HepG2 (cell line): Measurements from ENCODE around the gene MAN1B1. TPM values are rescaled to one million over a fixed set of nuclear protein-coding genes. Genes with fewer than 3 reads are reported as not detected.

Experiments
- ATAC-seq: fragments of 200-7000 bp; cut with Tn5 transposase; 3 replicates; pipeline ENCODE4 v1.9.1; 2020; ENCODE audit warnings: mild to moderate bottlenecking, moderate library complexity
- BruUV-seq: library from RNA; stranded (reverse); fragments of 400-500 nt; replicated peaks from 2 replicates; lab custom pipeline; 2021; lab: Mats Ljungman, UMichigan
- CTCF ChIA-PET: fragments of 300-600 bp; formaldehyde crosslinking; extraction: SDS; loops from one replicate; lab custom pipeline; 2021; ENCODE audit warnings: low total read pairs, inconsistent platforms, low intra/inter-chr PET ratio; lab: Yijun Ruan, JAX
- POLR2A ChIA-PET: fragments of 350-600 bp; sonication (Branson Sonifier 250); formaldehyde crosslinking; loops from one replicate; lab custom pipeline; 2020; ENCODE audit warnings: antibody characterized with exemption, inconsistent platforms; lab: Yijun Ruan, JAX
- DNase-seq: peaks from one replicate; pipeline ENCODE4 v3.0.0-alpha.2; 2015; ENCODE audit warnings: low spot score
- FAIRE-seq: peaks from 3 replicates; lab custom pipeline; 2011; peaks lifted over from hg19 to GRCh38; lab: Jason Lieb, UNC
- H2AFZ ChIP-seq: one replicate; pipeline ENCODE4 v1.6.1; 2011; ENCODE audit warnings: low read length, inconsistent platforms
- H3K27ac ChIP-seq: fragments of 300-600 bp; 3 replicates; pipeline ENCODE4 v1.8.0; 2011; ENCODE audit warnings: mixed run types, mild to moderate bottlenecking, mixed read lengths, low read length, inconsistent platforms; ENCODE audit not compliant: insufficient read depth; ENCODE audit errors: extremely low read length
- H3K27me3 ChIP-seq, 2 experiments: fragments of 200-600 bp in 1 of 2; 2 replicates in 1 of 2; 3 replicates in 1 of 2; pipeline versions ENCODE4 v1.6.0 to v1.8.0; 2011; ENCODE audit warnings: low read length in 2 of 2, mild to moderate bottlenecking in 2 of 2, moderate library complexity in 2 of 2, inconsistent platforms in 1 of 2; ENCODE audit not compliant: insufficient read depth in 2 of 2, control insufficient read depth in 1 of 2
- H3K36me3 ChIP-seq, 2 experiments: fragments of 200-600 bp in 1 of 2; replicated peaks in 1 of 2; 2 replicates in 1 of 2; 3 replicates in 1 of 2; pipeline versions ENCODE4 v1.5.1 to v1.8.0; 2011; ENCODE audit warnings: low read length in 2 of 2, inconsistent platforms in 1 of 2; ENCODE audit not compliant: insufficient read depth in 2 of 2, control insufficient read depth in 1 of 2
- H3K4me1 ChIP-seq: 2 replicates; pipeline ENCODE4 v1.5.1; 2012; ENCODE audit warnings: low read length, inconsistent platforms; ENCODE audit not compliant: insufficient read depth
- H3K4me2 ChIP-seq: 2 replicates; pipeline ENCODE4 v1.6.0; 2011; ENCODE audit warnings: low read depth, low read length, inconsistent platforms
- H3K4me3 ChIP-seq, 3 experiments: fragments of 200-600 bp in 1 of 3; sonication (generic), shearing (Covaris generic) in 1 of 3; replicated peaks in 1 of 3; 2 replicates each; pipeline ENCODE4 v1.5.1; 2011 to 2016; ENCODE audit warnings: low read length in 3 of 3, inconsistent platforms in 2 of 3, low read depth in 2 of 3, mild to moderate bottlenecking in 2 of 3, control low read depth in 1 of 3, mixed read lengths in 1 of 3; ENCODE audit not compliant: insufficient read depth in 1 of 3
- H3K79me2 ChIP-seq: one replicate; pipeline ENCODE4 v1.6.1; 2011; ENCODE audit warnings: low read length, inconsistent platforms; ENCODE audit not compliant: insufficient read depth
- H3K9ac ChIP-seq: 2 replicates; pipeline ENCODE4 v1.6.0; 2011; ENCODE audit warnings: mild to moderate bottlenecking, low read depth, low read length, inconsistent platforms; ENCODE audit not compliant: insufficient read depth
- H3K9me3 ChIP-seq: 2 replicates; pipeline ENCODE4 v1.5.1; 2012; ENCODE audit warnings: mild to moderate bottlenecking, low read length
- H4K20me1 ChIP-seq: 2 replicates; pipeline ENCODE4 v1.6.0; 2011; ENCODE audit warnings: inconsistent platforms, mild to moderate bottlenecking, low read length, moderate library complexity; ENCODE audit not compliant: insufficient read depth
- FOSL2 ChIP-seq: sonication (generic); formaldehyde crosslinking; IDR thresholded peaks from 2 replicates; pipeline ENCODE4 v1.4.0; 2020; ENCODE audit warnings: missing genetic modification reagents
- MLXIP ChIP-seq: sonication (generic); formaldehyde crosslinking; IDR thresholded peaks from 2 replicates; pipeline ENCODE4 v1.9.0; 2021; ENCODE audit warnings: missing genetic modification reagents, borderline replicate concordance
- SPEN ChIP-seq: sonication (generic); formaldehyde crosslinking; IDR thresholded peaks from 2 replicates; pipeline ENCODE4 v1.5.1; 2020; ENCODE audit warnings: low read depth, mild to moderate bottlenecking, missing genetic modification reagents
- ZNF101 ChIP-seq: sonication (generic); formaldehyde crosslinking; IDR thresholded peaks from 2 replicates; pipeline ENCODE4 v1.4.0; 2020; ENCODE audit warnings: mild to moderate bottlenecking, low read depth, missing genetic modification reagents, borderline replicate concordance
- ZNF121 ChIP-seq: sonication (generic); formaldehyde crosslinking; IDR thresholded peaks from 2 replicates; pipeline ENCODE4 v1.5.0; 2020; ENCODE audit warnings: mild to moderate bottlenecking, missing genetic modification reagents
- ZNF274 ChIP-seq: sonication (generic); formaldehyde crosslinking; IDR thresholded peaks from 2 replicates; pipeline ENCODE4 v1.5.1; 2020; ENCODE audit warnings: mild to moderate bottlenecking, missing genetic modification reagents
- ZSCAN21 ChIP-seq: sonication (generic); formaldehyde crosslinking; IDR thresholded peaks from 2 replicates; pipeline ENCODE4 v1.8.0; 2022; ENCODE audit warnings: mild to moderate bottlenecking, missing genetic modification reagents, moderate library complexity, borderline replicate concordance
- WGBS: methylation state at CpG from one replicate; pipeline ENCODE4 v1.1.6; 2017; ENCODE audit warnings: low lambda C conversion rate; 5-methylcytosine and 5-hydroxymethylcytosine counted together
- in situ Hi-C: cut with HindIII; loops from 2 replicates; pipeline ENCODE4 v1.10.0; 2017; ENCODE audit warnings: low pct_unique_long_range_greater_than_20kb; ENCODE audit not compliant: extremely low pct_ligation_motif_present
- intact Hi-C: fragments of 100-400 bp; cut with micrococcal nuclease; formaldehyde crosslinking; loops from one replicate; pipeline ENCODE4 v1.10.0; 2022; ENCODE audit not compliant: unreplicated experiment
- polyA plus RNA-seq, 8 experiments: library from polyadenylated mRNA; depleted of rRNA in 3 of 8; stranded (reverse) in 7 of 8; unstranded in 1 of 8; fragments of >200 nt; fragmentation: Illumina TruSeq in 4 of 8; extraction: Trizol in 4 of 8; gene quantifications; 2 replicates each; pipeline versions ENCODE4 v1.2.1 to v1.2.3, GENCODE V29; 2011 to 2016; ENCODE audit warnings: low read depth in 4 of 8, missing spikeins in 1 of 8, mixed read lengths in 1 of 8; ENCODE audit not compliant: insufficient read depth in 1 of 8
- total RNA-seq, 5 experiments: library from RNA; depleted of rRNA; stranded (reverse); fragments of >200 nt; fragmentation: Illumina TruSeq; extraction: Trizol; gene quantifications; 2 replicates each; pipeline ENCODE4 v1.2.3, GENCODE V29; 2016; ENCODE audit warnings: low read depth in 1 of 5

Gene MAN1B1
- total and polyA plus RNA-seq, 2 of the 13 experiments (the other 11 are each of a cell fraction or from before 2014, with no cell fraction given), result 48.9 to 59.5 TPM

DNA sequence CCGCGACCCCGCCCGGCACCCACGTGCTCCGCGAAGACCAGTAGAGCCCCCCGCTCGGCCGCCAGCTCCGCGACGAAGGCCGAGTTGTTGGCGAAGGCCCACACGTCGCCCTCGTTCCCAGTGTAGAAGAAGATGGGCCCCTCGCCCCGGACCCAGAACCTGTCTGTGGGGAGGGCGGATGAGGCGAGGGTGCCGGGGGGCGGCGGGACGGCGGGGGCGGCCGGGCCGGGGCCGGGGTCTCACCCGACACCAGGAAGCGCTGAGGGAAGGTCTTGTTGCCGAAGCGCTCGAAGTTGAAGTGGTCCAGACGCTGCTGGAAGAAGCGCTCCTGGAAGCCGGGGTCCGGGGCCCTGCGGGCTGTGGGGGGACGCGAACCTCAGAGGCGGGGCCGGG, 27.4 kb downstream of the MAN1B1 start:
- Histone ChIP-seq H3K9ac (no peak overlapping the region), H3K27me3 (no peaks in the 10 kb centered on the region), H3K4me3 (no peak overlapping the region), H3K79me2 (no peaks in the 10 kb centered on the region), H3K27ac (no peak overlapping the region), H2AFZ (no peak overlapping the region), H4K20me1 (no peaks in the 10 kb centered on the region), H3K4me2 (no peak overlapping the region), H3K4me1 (peaks cover 64% of the 10 kb centered on the region), H3K9me3 (no peaks in the 10 kb centered on the region), H3K36me3 (no peaks in the 10 kb centered on the region)
- intact Hi-C loops, result loop anchor here (10.0 kb wide), 1 partner anchor 61 kb away; the partner anchor contains the start of genes LRRC26 and TMEM210
- in situ Hi-C loops, result loop anchor here (5.0 kb wide), 1 partner anchor 113 kb away; the partner anchor contains the start of genes CYSRT1 and RNF224
- no TSS peak for BruUV-seq
- WGBS, result 98% methylated on average over 45 of the region's 45 CpGs
- CTCF ChIA-PET, result no interaction called here
- DNase-seq, result no peak
- POLR2A ChIA-PET, result no interaction called here
- no peak for FAIRE-seq
- no peak for TF ChIP-seq ZNF121 (CRISPR knock-in tag)
- no peak for TF ChIP-seq SPEN
- no peak for TF ChIP-seq FOSL2
- TF ChIP-seq ZNF101 (CRISPR knock-in tag), result no peak
- no peak for TF ChIP-seq ZSCAN21 (CRISPR knock-in tag)
- TF ChIP-seq MLXIP (CRISPR knock-in tag), result no peak
- no peak for TF ChIP-seq ZNF274 (CRISPR knock-in tag)
- no peak for ATAC-seq
